ENCODE measurements around the gene CTU2.

The CTU2 gene

GRCh38 chr16:88732172-88732960 is 26.1 kb downstream of the CTU2 start (continued):
- TF ChIP-seq ZNF426 (tag by site-specific recombination; IDR thresholded peaks at IDR 0.05) (no peak), ZFP69B (tag by site-specific recombination; IDR thresholded peaks at IDR 0.05) (peak; percentile 37; the same call in 1 of the 2 replicates), GLIS2 (tag by site-specific recombination; IDR thresholded peaks at IDR 0.05) (peak; percentile 34; the same call in 1 of the 2 replicates), ZNF366 (tag by site-specific recombination; conservative IDR thresholded peaks at IDR 0.05) (no peak), ZNF350 (tag by site-specific recombination; IDR thresholded peaks at IDR 0.05) (no peak), ZNF37A (tag by site-specific recombination; IDR thresholded peaks at IDR 0.05) (no peak), ZNF600 (tag by site-specific recombination; IDR thresholded peaks at IDR 0.05) (peak; percentile 56), CTCF (tag by site-specific recombination; IDR thresholded peaks at IDR 0.05) (no peak), KLF8 (tag by site-specific recombination; IDR thresholded peaks at IDR 0.05) (peak; percentile 50; the same call in 1 of the 2 replicates), BCL11B (tag by site-specific recombination; IDR thresholded peaks at IDR 0.05; ENCODE audit: low read depth) (0 out of 2 replicates have a peak, but pooled peaks have one; percentile 18), ZNF561 (tag by site-specific recombination; IDR thresholded peaks at IDR 0.05; ENCODE audit: borderline replicate concordance) (no peak), ZNF747 (tag by site-specific recombination; IDR thresholded peaks at IDR 0.05) (no peak), ZNF704 (tag by site-specific recombination; IDR thresholded peaks at IDR 0.05) (no peak), ZNF670 (tag by site-specific recombination; IDR thresholded peaks at IDR 0.05; ENCODE audit: low read depth) (no peak), ZNF394 (tag by site-specific recombination; IDR thresholded peaks at IDR 0.05; ENCODE audit: borderline replicate concordance) (no peak), ZNF341 (tag by site-specific recombination; IDR thresholded peaks at IDR 0.05; ENCODE audit: low read depth) (peak; percentile 44; the same call in 1 of the 2 replicates), ZNF175 (tag by site-specific recombination; IDR thresholded peaks at IDR 0.05) (no peak), IKZF3 (tag by site-specific recombination; IDR thresholded peaks at IDR 0.05) (no peak), ZNF830 (tag by site-specific recombination; IDR thresholded peaks at IDR 0.05; ENCODE audit: low read depth) (no peak), REPIN1 (tag by site-specific recombination; IDR thresholded peaks at IDR 0.05; ENCODE audit: low read depth) (no peak)

- Histone ChIP-seq H3K27ac (ENCODE audit: extremely low read depth, low read depth, low read length) (no peak overlapping the region), H3K36me3 (ENCODE audit: control insufficient read depth in 2 of 2, insufficient read depth in 1 of 2, low read length in 2 of 2) (peaks cover 0 to 57% of the 10 kb centered on the region in 2 experiments; a peak in 1 of 3 replicates), H3K4me3 (ENCODE audit: low read depth, low read length) (no peak overlapping the region), H3K9me3 (ENCODE audit: control insufficient read depth, insufficient read depth, low read depth, low read length) (no peaks in the 10 kb centered on the region), H3K4me1 (ENCODE audit: control insufficient read depth, insufficient read depth, low read length) (no peaks in the 10 kb centered on the region; the same call in 1 of the 2 replicates)
- TF ChIP-seq GLIS2 (tag by site-specific recombination; IDR thresholded peaks at IDR 0.05) (peak; percentile 55), ZNF777 (tag by site-specific recombination; IDR thresholded peaks at IDR 0.05; ENCODE audit: borderline replicate concordance) (no peak), ZNF18 (tag by site-specific recombination; IDR thresholded peaks at IDR 0.05) (no peak)
- CTCF ChIA-PET: interaction anchor here (0.7 to 1.4 kb wide), 2 partner anchors 352 to 434 kb away, joined by 4 read pairs; no protein-coding TSS in a partner anchor
- POLR2A ChIA-PET: interaction anchor here (1.4 to 1.5 kb wide), 2 partner anchors 17 to 52 kb away, joined by 3 read pairs; partner anchors contain the start of gene PIEZO1
Measured at GRCh38 chr16:88732961-88733294, 26.6 kb downstream of the CTU2 start.

All from HEK293 (cell line).